Fibroblast of villous mesenchyme (primary cell): Measurements from ENCODE around the gene ADGRL3. TPM values are rescaled to one million over a fixed set of nuclear protein-coding genes. Genes with fewer than 3 reads are reported as not detected.
"Not testable (repeated sequence)": the region's sequence is repeated elsewhere in the genome, so short reads cannot be mapped to it uniquely, and the experiment has no call there.

Experiments used
- DNase-seq: peaks from one replicate; pipeline ENCODE4 v3.0.0-alpha.2; 2010; ENCODE audit warnings: low read depth
- H3K4me3 ChIP-seq: 2 replicates; pipeline ENCODE4 v1.5.1; 2011; ENCODE audit warnings: low read depth, mild to moderate bottlenecking, low read length
- total RNA-seq: library from RNA; depleted of rRNA; stranded (reverse); fragments of >200 nt; gene quantifications from 2 replicates; pipeline ENCODE4 v1.2.3, GENCODE V29; 2012
- TF ChIP-seq, protein P1 (sequence below): IDR thresholded peaks from 2 replicates; pipeline ENCODE4 v1.5.1; 2012; ENCODE audit warnings: low read depth, mild to moderate bottlenecking, low read length; ENCODE audit not compliant: insufficient read depth

The ADGRL3 gene
- total RNA-seq, 1 donor, result 2.2 TPM

- DNase-seq, result no peak
- TF ChIP-seq, protein P1, sequence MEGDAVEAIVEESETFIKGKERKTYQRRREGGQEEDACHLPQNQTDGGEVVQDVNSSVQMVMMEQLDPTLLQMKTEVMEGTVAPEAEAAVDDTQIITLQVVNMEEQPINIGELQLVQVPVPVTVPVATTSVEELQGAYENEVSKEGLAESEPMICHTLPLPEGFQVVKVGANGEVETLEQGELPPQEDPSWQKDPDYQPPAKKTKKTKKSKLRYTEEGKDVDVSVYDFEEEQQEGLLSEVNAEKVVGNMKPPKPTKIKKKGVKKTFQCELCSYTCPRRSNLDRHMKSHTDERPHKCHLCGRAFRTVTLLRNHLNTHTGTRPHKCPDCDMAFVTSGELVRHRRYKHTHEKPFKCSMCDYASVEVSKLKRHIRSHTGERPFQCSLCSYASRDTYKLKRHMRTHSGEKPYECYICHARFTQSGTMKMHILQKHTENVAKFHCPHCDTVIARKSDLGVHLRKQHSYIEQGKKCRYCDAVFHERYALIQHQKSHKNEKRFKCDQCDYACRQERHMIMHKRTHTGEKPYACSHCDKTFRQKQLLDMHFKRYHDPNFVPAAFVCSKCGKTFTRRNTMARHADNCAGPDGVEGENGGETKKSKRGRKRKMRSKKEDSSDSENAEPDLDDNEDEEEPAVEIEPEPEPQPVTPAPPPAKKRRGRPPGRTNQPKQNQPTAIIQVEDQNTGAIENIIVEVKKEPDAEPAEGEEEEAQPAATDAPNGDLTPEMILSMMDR, result peak; percentile 16
- H3K4me3 ChIP-seq, result no peak overlapping the region
Measured at GRCh38 chr4:61741327-61742096, 541.4 kb downstream of the ADGRL3 start.

- DNase-seq, result no peak
- TF ChIP-seq, protein P1, result no peak
- no peak overlapping the region for H3K4me3 ChIP-seq
Measured at GRCh38 chr4:61750810-61751209, 550.7 kb downstream of the ADGRL3 start.

DNA sequence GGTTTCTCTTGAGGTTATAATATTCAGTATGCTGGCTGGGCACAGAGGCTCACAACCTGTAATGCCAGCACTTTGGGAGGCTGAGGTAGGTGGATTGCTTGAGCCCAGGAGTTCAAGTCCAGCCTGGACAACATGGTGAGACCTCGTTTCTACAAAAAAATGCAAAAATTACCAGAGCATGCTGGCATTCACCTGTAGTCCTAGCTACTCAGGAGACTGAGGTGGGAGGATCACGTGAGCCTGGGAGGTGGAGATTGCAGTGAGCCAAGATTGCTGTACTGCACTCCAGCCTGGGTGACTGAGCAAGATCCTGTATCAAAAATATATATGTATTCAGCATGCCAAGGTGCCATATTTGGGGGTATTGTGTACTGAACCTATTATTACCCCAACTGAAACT, 552.5 kb downstream of the ADGRL3 start:
- H3K4me3 ChIP-seq, result no peak overlapping the region
- TF ChIP-seq, protein P1, result no peak
- no peak for DNase-seq

DNA sequence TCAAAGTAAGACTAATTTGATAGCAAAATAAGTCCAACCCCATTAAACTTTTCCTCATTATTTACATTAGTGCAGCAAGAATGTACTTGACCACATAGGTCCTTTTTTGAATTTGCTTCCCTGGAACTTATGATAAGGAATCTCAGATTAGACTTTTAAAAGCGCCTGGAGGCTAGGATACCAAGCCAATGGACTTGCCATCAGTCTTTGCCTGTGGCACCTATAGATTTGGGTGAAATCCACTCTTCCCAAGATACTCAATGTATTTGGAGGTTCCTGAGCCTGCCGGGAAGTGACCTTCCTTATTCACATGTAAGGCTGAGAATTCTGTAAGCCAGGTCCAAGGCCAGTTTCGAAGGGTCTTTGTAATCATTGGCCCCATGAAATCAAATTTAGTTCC, 553.6 kb downstream of the ADGRL3 start:
- DNase-seq, result no peak
- H3K4me3 ChIP-seq, result no peak overlapping the region
- TF ChIP-seq, protein P1, result no peak

- DNase-seq, H3K4me3 ChIP-seq: not testable (repeated sequence)
Measured at GRCh38 chr4:61756937-61757336, 556.8 kb downstream of the ADGRL3 start.

DNA sequence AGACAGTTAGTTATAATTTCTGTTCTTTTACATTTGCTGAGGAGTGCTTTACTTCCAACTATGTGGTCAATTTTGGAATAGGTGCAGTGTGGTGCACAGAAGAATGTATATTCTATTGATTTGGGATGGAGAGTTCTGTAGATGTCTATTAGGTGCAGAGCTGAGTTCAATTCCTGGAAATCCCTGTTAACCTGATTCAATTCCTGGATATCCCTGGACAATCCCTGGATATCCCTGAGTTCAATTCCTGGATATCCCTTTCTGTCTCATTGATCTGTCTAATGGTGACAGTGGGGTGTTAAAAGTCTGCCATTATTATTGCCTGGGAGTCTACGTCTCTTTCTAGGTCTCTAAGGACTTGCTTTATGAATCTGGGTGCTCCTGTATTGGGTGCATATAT, 557.9 kb downstream of the ADGRL3 start:
- H3K4me3 ChIP-seq, DNase-seq: not testable (repeated sequence)

DNA sequence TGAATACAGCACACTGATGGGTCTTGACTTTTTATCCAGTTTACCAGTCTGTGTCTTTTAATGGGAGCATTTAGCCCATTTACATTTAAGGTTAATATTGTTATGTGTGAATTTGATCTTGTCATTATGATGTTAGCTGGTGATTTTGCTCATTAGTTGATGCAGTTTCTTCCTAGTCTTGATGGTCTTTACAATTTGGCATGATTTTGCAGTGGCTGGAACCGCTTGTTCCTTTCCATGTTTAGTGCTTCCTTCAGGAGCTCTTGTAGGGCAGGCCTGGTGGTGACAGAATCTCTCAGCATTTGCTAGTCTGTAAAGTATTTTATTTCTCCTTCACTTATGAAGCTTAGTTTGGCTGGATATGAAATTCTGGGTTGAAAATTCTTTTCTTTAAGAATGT, 558.5 kb downstream of the ADGRL3 start:
- not testable (repeated sequence) for DNase-seq

GRCh38 chr4:61759245-61759644, 559.1 kb downstream of the ADGRL3 start:
- DNase-seq, H3K4me3 ChIP-seq: not testable (repeated sequence)

More for the DNA sequence above, 558.5 kb downstream of the ADGRL3 start:
- H3K4me3 ChIP-seq, result not testable (repeated sequence)

- not testable (repeated sequence) for H3K4me3 ChIP-seq, DNase-seq
Measured at GRCh38 chr4:61759885-61760284, 559.8 kb downstream of the ADGRL3 start.

- TF ChIP-seq, protein P1, result no peak
- no peak for DNase-seq
Measured at GRCh38 chr4:61760820-61761219, 560.7 kb downstream of the ADGRL3 start.

More at GRCh38 chr4:61760820-61761219, 560.7 kb downstream of the ADGRL3 start:
- no peak overlapping the region for H3K4me3 ChIP-seq
